ENCODE measurements around the gene PARD3.
"Not testable (repeated sequence)": the region's sequence is repeated elsewhere in the genome, so short reads cannot be mapped to it uniquely, and the experiment has no call there.

Gene PARD3

DNA sequence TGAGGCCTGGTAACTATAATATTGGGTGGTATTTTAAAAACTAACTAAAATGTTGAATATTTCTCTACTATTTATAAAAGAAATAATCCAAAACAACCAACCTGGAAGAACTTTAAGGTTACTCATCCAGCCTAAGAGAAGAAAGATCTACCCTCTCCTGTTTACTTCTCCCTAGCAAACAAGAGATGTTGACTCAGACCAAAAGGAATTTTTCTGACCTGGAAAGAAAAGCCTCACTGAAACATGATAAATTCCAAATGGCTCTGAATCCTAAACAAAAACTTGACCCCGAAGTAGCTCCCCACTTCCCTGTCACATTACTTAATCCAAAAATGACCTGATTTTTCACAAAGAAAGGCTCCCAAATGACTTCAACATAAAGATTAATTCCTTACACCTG, 101.2 kb downstream of the PARD3 start:
- DNase-seq (ENCODE audit: low spot score): no peak

DNA sequence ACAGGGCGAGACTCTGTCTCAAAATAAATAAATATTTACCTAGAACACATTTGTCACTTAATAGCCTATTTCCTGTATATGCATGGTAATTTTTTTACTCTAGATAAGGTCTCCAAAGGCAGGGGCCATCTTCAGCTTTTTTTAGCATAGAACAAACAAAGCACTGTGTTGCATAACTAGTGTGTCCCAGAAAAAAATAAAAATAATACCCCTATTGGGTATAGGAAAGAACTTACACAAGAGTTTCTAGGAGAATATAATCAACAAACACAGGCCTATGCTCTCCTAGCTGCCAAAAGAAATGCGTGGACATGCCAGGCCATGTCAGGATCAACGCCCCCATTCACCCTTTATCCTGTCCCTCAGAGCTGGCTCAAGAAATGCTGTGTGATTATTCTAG, 103.6 kb downstream of the PARD3 start:
- no peak for DNase-seq (ENCODE audit: low spot score)

DNA sequence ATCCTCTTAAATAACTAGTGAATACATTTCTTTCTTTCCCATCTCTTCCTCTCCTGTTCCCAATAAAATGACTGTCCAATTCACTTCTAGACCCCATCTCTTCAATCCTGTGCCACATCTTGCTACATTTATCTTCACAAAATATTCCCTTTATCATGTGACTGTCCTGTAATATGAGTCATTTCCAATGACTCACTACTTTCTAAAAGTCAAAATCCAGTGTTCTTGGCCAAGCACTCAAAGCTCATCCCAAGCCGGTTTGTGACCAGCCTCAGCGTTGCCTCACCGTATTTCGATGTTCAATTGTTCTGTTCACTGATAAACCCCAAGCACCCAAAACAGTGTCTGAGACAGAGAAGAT, 104.7 kb downstream of the PARD3 start:
- no peak for DNase-seq (ENCODE audit: low spot score)

DNA sequence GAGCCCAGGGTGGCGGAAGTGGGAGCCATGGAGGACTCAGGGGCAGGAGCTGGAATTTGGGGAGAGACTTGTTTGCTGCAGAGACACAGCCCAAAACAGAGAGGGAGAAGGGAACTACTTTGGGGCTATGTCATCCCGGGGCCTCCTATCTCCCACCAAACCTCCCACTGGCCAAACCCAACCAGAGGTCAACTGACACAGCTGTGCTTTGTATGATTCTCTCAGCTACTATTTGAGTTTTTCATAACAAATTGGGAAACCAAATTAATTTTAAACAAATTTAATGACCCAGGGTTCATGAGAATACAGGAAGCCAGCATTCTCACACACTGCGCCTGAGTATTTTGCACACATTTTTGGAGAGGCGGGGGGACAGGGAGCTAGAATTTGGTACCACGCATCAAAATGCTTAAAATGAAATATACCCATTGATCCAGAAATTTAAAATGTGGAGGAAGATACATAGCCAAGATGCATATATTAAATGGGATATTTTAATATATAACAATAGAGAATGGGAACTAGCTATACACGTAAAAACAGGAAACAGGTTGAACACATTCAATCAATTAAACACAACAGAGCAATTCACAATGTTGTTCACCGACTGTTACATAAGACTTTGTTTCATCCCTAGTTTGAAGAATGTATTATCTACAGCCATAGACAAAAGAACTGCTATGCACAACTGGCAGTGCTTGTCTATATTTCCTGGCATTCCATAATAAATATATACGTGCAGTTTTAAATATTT, 105.3 kb downstream of the PARD3 start:
- DNase-seq (ENCODE audit: low spot score): no peak

DNA sequence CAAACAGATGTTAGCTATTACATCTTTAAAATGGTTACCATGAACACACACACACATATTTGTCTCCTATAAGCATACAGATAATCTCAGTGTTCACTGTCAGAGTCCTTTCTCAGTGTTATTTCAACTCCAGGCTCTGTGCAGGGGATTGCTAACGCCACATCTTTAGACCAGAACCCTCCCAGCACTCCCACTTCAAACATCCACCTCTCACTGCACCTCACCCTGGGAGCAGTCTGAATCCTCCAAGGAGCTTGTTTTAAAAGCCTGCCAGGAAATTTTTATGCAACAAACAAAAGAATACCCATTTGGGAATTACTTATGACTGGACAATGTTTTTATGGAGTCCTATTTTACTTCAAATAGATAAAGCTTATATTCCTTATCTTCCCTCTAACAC, 107.4 kb downstream of the PARD3 start:
- no peak for DNase-seq (ENCODE audit: low spot score)

DNA sequence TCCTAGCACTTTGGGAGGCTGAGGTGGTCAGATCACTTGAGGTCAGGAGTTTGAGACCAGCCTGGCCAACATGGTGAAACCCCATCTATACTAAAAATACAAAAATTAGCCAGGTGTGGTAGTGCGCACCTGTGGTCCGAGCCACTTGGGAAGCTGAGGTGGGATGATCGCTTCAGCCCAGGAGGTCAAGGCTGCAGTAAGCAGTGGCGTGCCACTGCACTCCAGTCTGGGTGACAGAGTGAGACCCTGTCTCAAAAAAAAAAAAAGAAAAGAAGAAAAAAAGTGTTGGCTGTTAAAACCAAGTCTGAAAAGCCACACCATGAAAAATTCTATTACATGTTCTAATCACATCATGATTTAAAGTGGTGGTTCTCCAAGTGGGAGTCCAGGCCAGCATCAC, 108.1 kb downstream of the PARD3 start:
- DNase-seq (ENCODE audit: low spot score): not testable (repeated sequence)

DNA sequence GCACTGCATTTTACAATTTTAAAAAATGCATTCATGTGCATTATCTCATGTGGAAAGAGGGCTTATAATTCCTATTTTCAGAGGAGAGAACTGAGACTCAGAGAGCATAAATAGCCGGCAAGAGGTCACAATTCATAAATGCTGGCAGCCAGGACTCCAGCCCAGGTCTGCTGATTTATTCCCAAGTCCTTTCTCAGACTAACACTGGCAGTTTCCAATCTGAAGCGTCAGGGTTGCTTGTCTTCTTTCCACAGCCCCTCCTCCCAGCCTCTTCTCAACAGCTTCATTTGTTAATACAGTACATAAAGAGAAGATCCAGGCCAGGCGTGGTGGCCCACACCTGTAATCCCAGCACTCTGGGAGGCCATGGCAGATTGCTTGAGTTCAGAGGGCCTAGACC, 108.9 kb downstream of the PARD3 start:
- no peak for DNase-seq (ENCODE audit: low spot score)

DNA sequence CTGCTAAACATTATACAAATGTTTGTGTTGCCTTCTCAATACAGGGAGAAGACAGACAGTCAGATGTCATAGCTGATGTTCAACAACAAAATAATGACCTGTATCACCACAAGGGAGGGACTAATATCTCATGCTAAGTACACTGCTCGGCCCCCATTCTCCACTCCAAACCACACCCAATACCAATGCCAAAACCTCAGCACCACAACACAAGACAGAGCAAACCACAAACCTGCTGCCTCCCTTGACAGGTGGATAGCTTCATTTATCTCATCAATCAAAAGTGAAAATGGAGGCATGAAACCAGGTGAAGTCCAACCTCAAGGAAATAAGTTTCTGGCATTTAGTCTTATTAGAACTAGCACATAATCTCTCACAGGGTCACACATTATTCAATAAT, 109.5 kb downstream of the PARD3 start:
- no peak for DNase-seq (ENCODE audit: low spot score)

DNA sequence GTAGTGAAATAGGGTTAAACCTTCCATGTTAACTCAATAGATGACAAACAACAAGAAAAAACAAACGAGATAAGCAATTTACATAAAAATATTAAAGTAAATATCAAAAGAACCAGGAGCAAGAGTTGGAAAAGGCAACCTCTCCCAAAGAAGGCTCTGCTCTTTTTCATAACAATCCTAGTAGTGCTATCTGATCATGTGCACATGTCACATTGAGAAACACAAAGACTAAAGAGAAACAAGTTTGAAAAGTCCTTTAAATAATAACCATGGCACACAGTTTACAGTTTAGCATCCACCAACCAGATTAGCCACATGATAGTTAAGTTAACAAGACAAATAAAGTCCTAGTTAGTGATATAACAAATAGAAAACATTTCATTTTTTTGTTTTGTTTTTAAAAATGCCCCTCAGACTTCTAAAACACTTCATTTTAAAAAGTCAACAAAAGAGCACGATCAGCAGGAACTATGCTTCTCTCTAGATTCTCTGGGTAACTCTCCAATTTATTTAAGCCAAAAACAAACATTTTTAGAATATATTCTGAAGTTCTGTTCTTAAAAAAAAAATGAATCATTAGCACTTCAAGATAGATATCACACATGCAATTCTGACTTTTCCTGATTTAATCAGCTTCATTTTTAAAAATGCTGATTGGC, 110.4 kb downstream of the PARD3 start:
- no peak for DNase-seq (ENCODE audit: low spot score)

DNA sequence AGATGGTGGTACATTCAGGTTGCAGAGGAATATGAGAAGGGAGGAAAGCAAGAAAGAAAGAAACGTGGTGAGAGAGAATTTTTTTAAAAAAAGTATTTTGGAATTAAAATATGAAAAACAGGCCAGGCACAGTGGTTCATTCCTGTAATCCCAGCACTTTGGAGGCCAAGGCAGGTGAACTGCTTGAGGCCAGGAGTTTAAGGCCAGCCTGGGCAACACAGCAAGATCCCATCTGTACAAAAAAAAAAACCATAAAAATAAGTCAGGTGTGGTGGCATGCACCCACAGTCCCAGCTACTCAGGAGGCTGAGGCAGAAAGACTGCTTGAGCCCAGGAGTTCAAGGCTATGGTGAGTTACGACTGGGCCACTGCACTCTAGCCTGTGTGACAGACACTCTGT, 112.1 kb downstream of the PARD3 start:
- DNase-seq (ENCODE audit: low spot score): no peak

DNA sequence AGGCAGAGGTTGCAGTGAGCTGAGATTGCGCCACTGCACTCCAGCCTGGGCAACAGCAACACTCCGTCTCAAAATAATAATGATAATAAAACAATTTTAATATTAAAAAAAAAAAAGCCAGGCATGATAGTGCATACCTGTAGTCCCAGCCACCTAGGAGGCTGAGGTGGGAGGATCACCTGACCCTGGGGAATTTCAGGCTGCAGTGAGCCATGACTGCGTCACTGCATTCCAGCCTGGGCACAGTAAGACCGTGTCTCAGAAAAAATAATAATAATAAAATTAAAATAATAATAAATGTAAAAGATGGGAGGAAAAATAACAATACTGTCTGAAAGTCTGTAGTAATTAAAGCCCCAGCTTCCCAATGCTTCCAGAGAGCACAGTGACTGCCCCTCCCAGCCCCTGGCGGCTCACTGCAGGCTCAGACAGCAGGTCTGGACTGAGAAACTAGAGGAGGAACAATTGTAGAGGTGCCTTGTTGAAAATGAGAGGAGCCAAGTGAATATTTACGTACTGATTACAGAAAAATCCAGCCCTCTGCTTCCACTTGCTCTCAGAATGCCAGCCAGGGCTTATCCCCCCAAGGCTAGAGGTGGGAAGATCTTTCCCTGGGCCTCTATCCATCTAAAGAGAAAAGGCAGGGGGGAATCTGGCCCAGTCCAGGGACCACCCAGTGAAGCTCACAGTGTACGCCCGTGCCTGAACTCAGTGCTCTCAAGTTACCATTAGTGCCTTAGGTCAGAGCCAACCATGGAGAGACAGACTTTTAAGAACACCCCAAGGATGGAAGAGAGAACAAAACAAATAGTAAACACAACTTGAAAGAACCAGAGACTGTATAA, 112.8 kb downstream of the PARD3 start:
- no peak for DNase-seq (ENCODE audit: low spot score)

DNA sequence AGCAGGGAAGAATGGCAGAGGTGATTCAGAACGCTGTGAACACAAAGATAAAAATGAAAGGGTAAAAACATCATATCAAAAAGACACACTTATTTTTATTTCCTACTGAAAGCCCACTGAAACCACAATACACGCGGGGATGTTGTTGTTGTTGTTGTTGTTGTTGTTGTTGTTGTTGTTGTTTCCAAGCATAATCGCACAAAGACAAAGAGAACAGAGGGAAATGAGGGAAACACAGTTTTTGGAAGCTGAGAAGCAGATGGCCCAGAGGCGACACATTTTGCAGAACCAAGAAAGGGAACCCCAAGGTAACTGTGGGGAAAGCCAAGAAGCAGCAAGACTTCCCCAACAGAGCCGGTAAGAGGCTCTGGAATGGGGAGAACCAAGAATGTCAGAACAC, 113.9 kb downstream of the PARD3 start:
- no peak for DNase-seq (ENCODE audit: low spot score)

DNA sequence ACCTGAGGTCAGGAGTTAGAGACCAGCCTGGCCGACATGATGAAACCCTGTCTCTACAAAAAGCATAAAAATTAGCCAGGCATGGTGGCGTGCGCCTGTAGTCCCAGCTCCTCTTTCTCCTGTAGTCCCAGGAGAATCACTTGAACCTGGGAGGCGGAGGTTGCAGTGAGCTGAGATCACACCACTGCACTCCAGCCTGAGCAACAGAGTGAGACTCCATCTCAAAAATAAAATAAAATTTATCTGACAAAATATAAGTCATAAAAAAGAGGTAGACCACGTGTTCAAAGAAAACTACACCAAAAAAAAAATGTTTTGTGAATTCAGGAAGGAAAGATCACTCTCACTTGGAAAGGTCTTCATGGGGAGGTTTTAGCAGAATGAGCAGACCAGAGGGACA, 114.3 kb downstream of the PARD3 start:
- DNase-seq (ENCODE audit: low spot score): not testable (repeated sequence)

DNA sequence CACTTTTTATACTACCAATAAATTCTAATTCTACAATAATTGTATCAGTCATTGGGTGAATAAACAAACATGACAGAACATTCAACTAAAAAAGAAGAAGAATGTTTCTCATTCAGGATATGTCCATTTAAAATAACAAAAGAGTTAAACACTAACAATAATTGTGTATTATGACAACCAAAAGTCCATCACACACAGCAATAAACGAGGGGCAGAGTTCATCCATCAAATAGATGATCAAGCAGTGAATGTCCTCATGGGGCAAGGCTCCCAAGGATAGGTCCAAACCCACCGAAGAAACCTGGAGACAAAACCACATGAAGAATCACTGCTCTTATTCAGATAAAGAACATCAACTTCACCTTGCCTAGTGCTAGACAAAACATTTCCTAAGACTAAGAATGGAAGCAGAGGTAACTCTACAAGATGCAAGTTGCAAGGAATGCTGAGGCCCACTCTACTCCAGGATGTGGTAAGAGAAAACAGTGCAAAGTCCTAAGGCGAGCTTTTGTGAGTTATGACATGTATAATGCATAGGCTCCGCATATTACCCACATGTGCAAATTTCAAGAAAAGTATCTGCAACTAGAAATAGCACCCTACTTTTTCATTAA, 115.1 kb downstream of the PARD3 start:
- no peak for DNase-seq (ENCODE audit: low spot score)

DNA sequence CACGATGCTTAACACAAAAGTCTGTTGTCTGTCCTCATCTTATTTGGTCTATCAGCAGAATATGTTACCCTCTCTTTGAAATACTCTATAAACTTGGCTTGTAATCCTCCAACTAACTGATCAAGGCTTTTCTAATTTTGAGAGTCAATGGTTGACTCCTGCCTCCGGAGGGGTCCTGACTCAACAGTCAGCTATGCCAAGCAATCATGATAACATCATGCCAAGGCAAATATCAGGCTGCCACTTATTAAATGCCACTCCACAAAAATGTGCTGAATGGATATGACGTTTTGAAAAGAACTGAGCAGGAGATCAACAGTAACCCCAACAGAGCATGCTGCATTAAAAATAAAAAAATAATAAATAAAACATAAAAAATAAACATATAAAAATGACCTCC, 116.1 kb downstream of the PARD3 start:
- DNase-seq (ENCODE audit: low spot score): no peak

DNA sequence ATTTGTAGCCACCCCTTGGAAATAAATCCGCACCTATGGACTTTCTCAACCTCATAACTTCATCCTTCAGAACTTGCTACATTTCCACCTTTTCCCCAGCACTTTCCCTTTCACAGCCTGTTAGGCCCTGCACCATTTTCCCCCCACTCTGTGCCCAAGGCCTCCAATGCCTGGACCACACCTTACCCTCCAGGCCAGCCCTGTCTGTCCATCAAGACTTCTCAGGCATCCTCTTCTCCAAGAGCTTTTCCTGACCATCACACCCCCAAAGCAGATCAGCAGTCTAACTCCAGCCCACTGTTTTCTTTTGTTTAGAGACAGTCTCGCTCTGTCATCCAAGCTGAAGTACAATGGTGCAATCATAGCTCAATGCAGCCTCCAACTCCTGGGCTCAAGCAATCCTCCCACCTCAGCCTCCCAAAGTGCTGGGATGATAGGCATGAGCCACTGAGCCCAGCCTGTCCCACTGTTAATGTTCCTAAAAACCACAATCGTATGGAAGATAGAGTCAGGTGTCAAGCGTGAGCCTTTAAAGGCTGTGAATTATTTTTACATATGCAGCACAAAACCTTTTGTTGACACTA, 116.8 kb downstream of the PARD3 start:
- DNase-seq (ENCODE audit: low spot score): no peak

DNA sequence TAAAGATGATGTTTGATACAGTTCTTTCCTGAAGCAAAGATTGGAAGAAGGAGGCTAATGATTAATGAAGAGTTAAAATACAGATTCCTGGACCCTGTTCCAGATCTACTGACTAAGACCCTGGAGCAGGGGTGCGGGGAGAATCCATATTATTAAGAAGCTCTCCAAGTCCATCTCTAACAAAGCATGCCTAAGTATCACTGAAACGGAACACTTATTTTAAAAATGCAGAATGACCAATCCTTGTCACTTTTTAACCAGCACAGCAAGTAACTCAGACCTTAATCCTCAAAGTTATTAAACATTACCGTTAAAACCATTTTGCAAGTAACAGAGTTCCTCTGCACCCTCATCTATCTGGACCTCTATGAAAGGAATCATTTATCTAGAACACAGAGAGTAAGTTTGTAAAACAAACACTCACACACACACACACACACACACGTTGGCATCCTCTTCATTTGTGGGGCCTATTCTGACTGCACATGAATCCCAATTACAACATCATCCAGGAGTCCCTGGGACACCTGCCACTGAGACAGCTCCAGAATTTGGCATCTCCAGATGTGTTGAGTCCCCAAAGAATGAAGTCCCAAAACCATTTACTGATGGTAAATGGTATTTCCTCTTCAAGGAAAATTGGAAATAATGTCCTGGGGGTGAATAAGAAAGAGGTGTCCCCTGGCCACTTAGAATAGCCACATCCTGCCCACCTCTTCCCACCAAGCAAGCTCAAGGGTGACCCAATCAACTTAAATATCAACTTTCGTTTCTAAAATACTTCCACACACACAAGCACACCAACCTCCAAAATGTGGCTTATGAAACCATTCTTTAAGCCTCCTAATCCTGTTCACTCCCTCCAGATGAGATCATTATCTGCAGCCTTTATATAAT, 117.5 kb downstream of the PARD3 start:
- no peak for DNase-seq (ENCODE audit: low spot score)

DNA sequence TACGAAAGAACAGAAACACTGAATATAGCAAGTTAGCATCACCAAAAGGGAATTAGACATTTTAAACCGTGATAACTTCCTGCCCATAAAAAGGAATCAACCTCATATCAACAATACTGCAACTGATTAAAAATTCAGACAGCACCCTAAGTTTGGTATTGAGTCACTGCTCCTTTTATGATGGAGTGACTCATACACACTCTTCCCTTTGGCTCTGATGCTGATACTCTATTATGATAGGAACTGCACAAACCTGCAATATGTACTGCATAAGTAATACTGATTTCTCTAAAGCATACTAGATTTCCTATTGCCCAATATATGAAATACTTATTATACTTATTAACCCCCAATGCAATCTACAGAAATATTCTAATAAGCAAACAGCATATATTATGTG, 118.7 kb downstream of the PARD3 start:
- DNase-seq (ENCODE audit: low spot score): peak; percentile 27

DNA sequence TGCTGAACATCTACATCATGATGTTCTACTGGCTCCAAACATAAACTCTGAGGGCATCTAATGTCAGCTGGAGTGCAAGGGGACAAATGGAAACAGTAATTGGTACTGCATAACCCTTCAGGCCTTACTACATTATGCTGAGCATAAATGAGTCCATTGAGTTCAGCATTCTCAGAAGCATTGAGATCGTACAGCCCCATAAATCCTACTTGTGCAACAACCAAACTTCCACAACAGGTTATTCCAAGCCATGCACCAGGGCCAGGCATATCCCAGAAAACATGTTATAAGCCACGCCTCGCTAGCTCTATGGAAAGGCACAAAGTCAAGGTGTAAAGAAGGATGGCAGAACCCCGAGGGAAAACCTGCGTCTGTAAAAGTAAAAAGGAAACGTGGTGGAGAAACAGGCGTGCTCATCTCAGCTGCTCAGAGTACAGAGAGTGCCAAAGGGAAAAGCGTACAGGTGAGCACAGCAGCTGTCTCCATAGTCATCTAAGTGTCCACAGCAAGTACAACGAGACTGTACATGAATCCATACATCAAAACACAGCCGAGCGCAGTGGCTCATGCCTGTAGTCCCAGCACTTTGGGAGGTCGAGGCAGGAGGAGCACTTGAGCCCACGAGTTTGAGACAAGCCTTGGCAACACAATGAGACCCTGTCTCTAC, 124.6 kb downstream of the PARD3 start:
- no peak for DNase-seq (ENCODE audit: low spot score)

DNA sequence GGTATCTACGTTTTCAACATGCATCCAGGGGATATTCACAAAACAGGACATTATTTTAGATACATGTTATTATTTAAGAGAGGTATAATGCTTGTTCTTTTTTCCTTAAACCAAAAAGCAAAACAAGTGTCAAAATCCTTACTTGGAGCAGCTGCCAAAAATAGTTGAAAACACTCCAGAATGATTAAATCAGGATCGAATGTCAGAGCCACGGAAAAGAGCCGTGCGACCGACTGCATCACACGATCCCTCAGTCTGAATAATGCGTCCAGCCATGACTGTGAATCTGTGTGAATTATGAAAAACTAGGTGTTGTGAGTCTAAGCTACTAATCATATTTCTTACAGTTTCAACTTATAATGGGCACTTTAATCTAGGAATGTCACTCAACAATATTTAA, 126.0 kb downstream of the PARD3 start:
- no peak for DNase-seq (ENCODE audit: low spot score)
